ENCODE measurements around the gene TOMM6. TPM values are rescaled to one million over a fixed set of nuclear protein-coding genes. Genes with fewer than 3 reads are reported as not detected.
"Not testable (repeated sequence)": the region's sequence is repeated elsewhere in the genome, so short reads cannot be mapped to it uniquely, and the experiment has no call there.

Gene TOMM6
- total RNA-seq, 1 experiment from 2014 or later: 292 TPM

DNA sequence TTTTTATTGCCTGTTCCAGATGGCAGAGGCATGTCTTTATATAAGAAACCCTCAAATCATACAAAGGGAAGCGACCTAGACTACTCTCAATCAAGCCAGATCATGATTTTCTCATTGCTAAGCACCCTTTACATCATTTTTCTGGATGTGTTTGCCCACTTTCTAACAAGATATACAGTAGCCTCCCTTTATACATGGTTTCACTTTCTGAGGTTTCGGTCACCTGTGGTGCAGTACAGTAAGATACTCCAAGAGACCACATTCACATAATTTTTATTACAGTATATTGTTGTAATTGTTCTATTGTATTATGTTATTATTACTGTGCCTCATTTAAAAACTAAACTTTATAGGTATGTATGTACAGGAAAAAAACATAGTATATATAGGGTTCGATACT lies 23.6 kb downstream of the TOMM6 start:
- Histone ChIP-seq H3K79me2 (ENCODE audit: insufficient read depth, low read length) (no peaks in the 10 kb centered on the region), H3K9me2 (ENCODE audit: insufficient read depth) (no peaks in the 10 kb centered on the region), H3K9me3 (ENCODE audit: control insufficient read depth in 1 of 2, insufficient read depth in 1 of 2, low read depth in 1 of 2, low read length in 2 of 2) (no peaks in the 10 kb centered on the region), H2AFZ (ENCODE audit: low read depth, low read length, poor library complexity, severe bottlenecking) (no peak overlapping the region), H3K36me3 (ENCODE audit: control insufficient read depth in 1 of 2, insufficient read depth in 2 of 2, low read length in 2 of 2) (no peaks in the 10 kb centered on the region), H3K27ac (ENCODE audit: low read depth, low read length) (no peak overlapping the region), H3K4me1 (ENCODE audit: control insufficient read depth in 1 of 2, insufficient read depth in 2 of 2, low read length in 2 of 2) (no peaks in the 10 kb centered on the region), H3K4me2 (ENCODE audit: low read length) (no peak overlapping the region), H3K4me3 (replicated peaks in 1 of 2; ENCODE audit: low read depth in 1 of 2, low read length in 2 of 2) (no peak overlapping the region), H4K20me1 (ENCODE audit: insufficient read depth) (no peaks in the 10 kb centered on the region), H3K9ac (ENCODE audit: low read length) (no peak overlapping the region), H3K27me3 (ENCODE audit: insufficient read depth, low read length) (no peaks in the 10 kb centered on the region)
- RAD21 ChIA-PET (ENCODE audit: low non-redundant PET in 1 of 2, low total read pairs in 2 of 2, uncharacterized antibody in 2 of 2, unreplicated experiment in 2 of 2): no interaction called here
- TF ChIP-seq, protein P1, sequence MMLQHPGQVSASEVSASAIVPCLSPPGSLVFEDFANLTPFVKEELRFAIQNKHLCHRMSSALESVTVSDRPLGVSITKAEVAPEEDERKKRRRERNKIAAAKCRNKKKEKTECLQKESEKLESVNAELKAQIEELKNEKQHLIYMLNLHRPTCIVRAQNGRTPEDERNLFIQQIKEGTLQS (IDR thresholded peaks at IDR 0.05): no peak
- DNase-seq (ENCODE audit: low read depth, low spot score) (no peak), ATAC-seq (no peak)
- POLR2A ChIA-PET: no interaction called here
- CTCF ChIA-PET: no interaction called here
- intact Hi-C loops (cut with micrococcal nuclease): no loop called here
- BruUV-seq (replicated peaks): no TSS peak

DNA sequence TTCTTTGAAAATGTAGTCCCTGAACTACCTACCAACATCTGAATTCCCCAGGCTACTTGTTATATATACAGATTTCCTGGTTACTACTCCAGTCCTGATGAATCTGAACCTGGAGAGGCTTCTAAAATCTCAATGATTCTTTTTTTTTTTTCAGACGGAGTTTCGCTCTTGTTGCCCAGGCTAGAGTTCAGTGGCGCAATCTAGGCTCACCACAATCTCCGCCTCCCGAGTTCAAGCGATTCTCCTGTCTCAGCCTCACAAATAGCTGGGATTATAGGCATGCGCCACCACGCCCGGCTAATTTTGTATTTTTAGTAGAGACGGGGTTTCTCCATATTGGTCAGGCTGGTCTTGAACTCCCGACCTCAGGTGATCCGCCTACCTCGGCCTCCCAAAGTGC lies 24.5 kb downstream of the TOMM6 start:
- H3K79me2 ChIP-seq (ENCODE audit: insufficient read depth, low read length); H2AFZ ChIP-seq (ENCODE audit: low read depth, low read length, poor library complexity, severe bottlenecking); intact Hi-C loops (cut with micrococcal nuclease); H3K27ac ChIP-seq (ENCODE audit: low read depth, low read length); POLR2A ChIA-PET; H3K9me2 ChIP-seq (ENCODE audit: insufficient read depth); BruUV-seq (replicated peaks); H3K9me3 ChIP-seq (ENCODE audit: control insufficient read depth in 1 of 2, insufficient read depth in 1 of 2, low read depth in 1 of 2, low read length in 2 of 2); DNase-seq (ENCODE audit: low read depth, low spot score); ATAC-seq; CTCF ChIA-PET; H3K27me3 ChIP-seq (ENCODE audit: insufficient read depth, low read length); H3K4me1 ChIP-seq (ENCODE audit: control insufficient read depth in 1 of 2, insufficient read depth in 2 of 2, low read length in 2 of 2); H4K20me1 ChIP-seq (ENCODE audit: insufficient read depth); H3K4me2 ChIP-seq (ENCODE audit: low read length); H3K4me3 ChIP-seq (replicated peaks in 1 of 2; ENCODE audit: low read depth in 1 of 2, low read length in 2 of 2); RAD21 ChIA-PET (ENCODE audit: low non-redundant PET in 1 of 2, low total read pairs in 2 of 2, uncharacterized antibody in 2 of 2, unreplicated experiment in 2 of 2); H3K9ac ChIP-seq (ENCODE audit: low read length); H3K36me3 ChIP-seq (ENCODE audit: control insufficient read depth in 1 of 2, insufficient read depth in 2 of 2, low read length in 2 of 2): not testable (repeated sequence)

DNA sequence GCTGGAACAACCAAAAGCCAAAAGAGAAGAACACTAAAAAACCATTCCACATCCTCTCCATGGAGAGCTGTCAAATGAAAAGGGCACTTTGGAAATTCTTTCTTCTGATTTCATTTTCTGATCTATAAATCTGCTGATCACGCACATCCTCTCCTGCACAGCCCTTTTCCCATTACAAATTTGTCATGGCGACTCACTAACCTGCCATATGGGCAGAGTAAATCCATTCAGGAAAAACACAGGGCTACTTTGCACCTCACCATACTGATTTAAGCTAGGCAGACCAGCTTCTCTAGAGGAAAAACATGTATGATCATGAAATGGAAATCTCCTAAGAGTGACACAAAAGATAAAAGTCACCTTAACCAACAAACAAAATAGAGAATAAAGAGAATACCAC lies 26.0 kb downstream of the TOMM6 start:
- Histone ChIP-seq H4K20me1 (ENCODE audit: insufficient read depth) (no peaks in the 10 kb centered on the region), H3K4me2 (ENCODE audit: low read length) (no peak overlapping the region), H3K27me3 (ENCODE audit: insufficient read depth, low read length) (no peaks in the 10 kb centered on the region), H3K9ac (ENCODE audit: low read length) (no peak overlapping the region), H3K9me3 (ENCODE audit: control insufficient read depth in 1 of 2, insufficient read depth in 1 of 2, low read depth in 1 of 2, low read length in 2 of 2) (no peaks in the 10 kb centered on the region), H3K27ac (ENCODE audit: low read depth, low read length) (no peak overlapping the region), H2AFZ (ENCODE audit: low read depth, low read length, poor library complexity, severe bottlenecking) (no peak overlapping the region), H3K4me3 (replicated peaks in 1 of 2; ENCODE audit: low read depth in 1 of 2, low read length in 2 of 2) (no peak overlapping the region), H3K9me2 (ENCODE audit: insufficient read depth) (no peaks in the 10 kb centered on the region), H3K79me2 (ENCODE audit: insufficient read depth, low read length) (no peaks in the 10 kb centered on the region), H3K36me3 (ENCODE audit: control insufficient read depth in 1 of 2, insufficient read depth in 2 of 2, low read length in 2 of 2) (no peaks in the 10 kb centered on the region), H3K4me1 (ENCODE audit: control insufficient read depth in 1 of 2, insufficient read depth in 2 of 2, low read length in 2 of 2) (no peaks in the 10 kb centered on the region)
- ChIA-PET POLR2A (no interaction called here), RAD21 (ENCODE audit: low non-redundant PET in 1 of 2, low total read pairs in 2 of 2, uncharacterized antibody in 2 of 2, unreplicated experiment in 2 of 2) (no interaction called here), CTCF (interaction anchor here (1.1 kb wide), 1 partner anchor 26 kb away, joined by 3 read pairs; the partner anchor contains the start of gene TOMM6)
- ATAC-seq (no peak), DNase-seq (ENCODE audit: low read depth, low spot score) (no peak)
- intact Hi-C loops (cut with micrococcal nuclease): no loop called here
- no TSS peak for BruUV-seq (replicated peaks)
- TF ChIP-seq SIN3A (IDR thresholded peaks at IDR 0.05; ENCODE audit: low read depth) (no peak), RAD21 (IDR thresholded peaks at IDR 0.05; ENCODE audit: low read depth) (no peak), EZH2 (IDR thresholded peaks at IDR 0.05) (no peak), FOSL1 (IDR thresholded peaks at IDR 0.05; ENCODE audit: low read depth) (no peak), YY1 (IDR thresholded peaks at IDR 0.05; ENCODE audit: extremely low read depth, insufficient replicate concordance, low read depth, low read length) (no peak), CBX3 (IDR thresholded peaks at IDR 0.05; ENCODE audit: low read depth) (no peak), EZH2phosphoT487 (IDR thresholded peaks at IDR 0.05; ENCODE audit: borderline replicate concordance) (no peak), ZFX (IDR thresholded peaks at IDR 0.05) (no peak), JUND (IDR thresholded peaks at IDR 0.05) (no peak)
- TF ChIP-seq, protein P2, sequence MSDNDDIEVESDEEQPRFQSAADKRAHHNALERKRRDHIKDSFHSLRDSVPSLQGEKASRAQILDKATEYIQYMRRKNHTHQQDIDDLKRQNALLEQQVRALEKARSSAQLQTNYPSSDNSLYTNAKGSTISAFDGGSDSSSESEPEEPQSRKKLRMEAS (IDR thresholded peaks at IDR 0.05): no peak
- TF ChIP-seq, protein P1 (IDR thresholded peaks at IDR 0.05): no peak
- TF ChIP-seq, protein P3, sequence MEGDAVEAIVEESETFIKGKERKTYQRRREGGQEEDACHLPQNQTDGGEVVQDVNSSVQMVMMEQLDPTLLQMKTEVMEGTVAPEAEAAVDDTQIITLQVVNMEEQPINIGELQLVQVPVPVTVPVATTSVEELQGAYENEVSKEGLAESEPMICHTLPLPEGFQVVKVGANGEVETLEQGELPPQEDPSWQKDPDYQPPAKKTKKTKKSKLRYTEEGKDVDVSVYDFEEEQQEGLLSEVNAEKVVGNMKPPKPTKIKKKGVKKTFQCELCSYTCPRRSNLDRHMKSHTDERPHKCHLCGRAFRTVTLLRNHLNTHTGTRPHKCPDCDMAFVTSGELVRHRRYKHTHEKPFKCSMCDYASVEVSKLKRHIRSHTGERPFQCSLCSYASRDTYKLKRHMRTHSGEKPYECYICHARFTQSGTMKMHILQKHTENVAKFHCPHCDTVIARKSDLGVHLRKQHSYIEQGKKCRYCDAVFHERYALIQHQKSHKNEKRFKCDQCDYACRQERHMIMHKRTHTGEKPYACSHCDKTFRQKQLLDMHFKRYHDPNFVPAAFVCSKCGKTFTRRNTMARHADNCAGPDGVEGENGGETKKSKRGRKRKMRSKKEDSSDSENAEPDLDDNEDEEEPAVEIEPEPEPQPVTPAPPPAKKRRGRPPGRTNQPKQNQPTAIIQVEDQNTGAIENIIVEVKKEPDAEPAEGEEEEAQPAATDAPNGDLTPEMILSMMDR (IDR thresholded peaks at IDR 0.05 in 2 of 3, conservative IDR thresholded peaks at IDR 0.05 in 1 of 3; ENCODE audit: borderline replicate concordance in 1 of 3, insufficient read depth in 1 of 3, low read depth in 2 of 3, low read length in 2 of 3): no peak
